H9 (cell line): ENCODE results near the gene ZNF503. TPM values are rescaled to one million over a fixed set of nuclear protein-coding genes. Genes with fewer than 3 reads are reported as not detected.

Experiments
- DNase-seq: peaks from one replicate; pipeline ENCODE4 v3.0.0-alpha.2; 2017
- H2AFZ ChIP-seq: one replicate; pipeline ENCODE4 v1.6.1; 2013; ENCODE audit warnings: mild to moderate bottlenecking, low read length, control low read depth, moderate library complexity
- H2AK5ac ChIP-seq: 2 replicates; pipeline ENCODE4 v1.6.1; 2013; ENCODE audit warnings: low read length, control low read depth, mixed read lengths; ENCODE audit not compliant: insufficient read length
- H2BK120ac ChIP-seq: one replicate; pipeline ENCODE4 v1.6.1; 2013; ENCODE audit warnings: low read depth, mild to moderate bottlenecking, low read length, control low read depth, inconsistent platforms; ENCODE audit not compliant: poor library complexity, severe bottlenecking
- H2BK12ac ChIP-seq: 2 replicates; pipeline ENCODE4 v1.6.1; 2013; ENCODE audit warnings: low read length, control low read depth, mixed read lengths, low read depth; ENCODE audit not compliant: insufficient read length
- H2BK15ac ChIP-seq: 2 replicates; pipeline ENCODE4 v1.6.1; 2013; ENCODE audit warnings: low read depth, low read length, control low read depth
- H2BK20ac ChIP-seq: one replicate; pipeline ENCODE4 v1.6.1; 2013; ENCODE audit warnings: low read depth, mild to moderate bottlenecking, low read length, control low read depth, inconsistent platforms; ENCODE audit not compliant: poor library complexity, severe bottlenecking
- H2BK5ac ChIP-seq: 2 replicates; pipeline ENCODE4 v1.6.1; 2013; ENCODE audit warnings: low read length, control low read depth, mixed read lengths; ENCODE audit not compliant: insufficient read length
- H3K14ac ChIP-seq: 2 replicates; pipeline ENCODE4 v1.6.1; 2013; ENCODE audit warnings: low read length, control low read depth; ENCODE audit not compliant: insufficient read depth
- H3K18ac ChIP-seq: 2 replicates; pipeline ENCODE4 v1.6.1; 2013; ENCODE audit warnings: low read depth, mild to moderate bottlenecking, mixed read lengths, low read length, control low read depth; ENCODE audit not compliant: insufficient read length
- H3K23ac ChIP-seq: 2 replicates; pipeline ENCODE4 v1.6.1; 2013; ENCODE audit warnings: low read length, control low read depth, mixed read lengths, low read depth; ENCODE audit not compliant: insufficient read length
- H3K23me2 ChIP-seq: 2 replicates; pipeline ENCODE4 v1.6.1; 2013; ENCODE audit warnings: low read depth, mild to moderate bottlenecking, mixed read lengths, low read length, control low read depth; ENCODE audit not compliant: insufficient read length, poor library complexity, severe bottlenecking
- H3K27ac ChIP-seq: 2 replicates; pipeline ENCODE4 v1.5.1; 2013; ENCODE audit warnings: low read length, control low read depth, mixed read lengths, low read depth; ENCODE audit not compliant: insufficient read length
- H3K27me3 ChIP-seq: 2 replicates; pipeline ENCODE4 v1.6.1; 2013; ENCODE audit warnings: low read length, control low read depth, inconsistent platforms; ENCODE audit not compliant: insufficient read depth
- H3K4ac ChIP-seq: 2 replicates; pipeline ENCODE4 v1.6.1; 2013; ENCODE audit warnings: low read depth, mild to moderate bottlenecking, control low read depth, inconsistent platforms, low read length, moderate library complexity
- H3K4me1 ChIP-seq: 2 replicates; pipeline ENCODE4 v1.6.1; 2013; ENCODE audit warnings: low read length, control low read depth, inconsistent platforms; ENCODE audit not compliant: insufficient read depth
- H3K4me2 ChIP-seq: 2 replicates; pipeline ENCODE4 v1.6.1; 2013; ENCODE audit warnings: low read length, control low read depth, mixed read lengths; ENCODE audit not compliant: insufficient read length, insufficient read depth
- H3K56ac ChIP-seq: 2 replicates; pipeline ENCODE4 v1.6.1; 2013; ENCODE audit warnings: low read depth, mild to moderate bottlenecking, mixed read lengths, low read length, control low read depth; ENCODE audit not compliant: insufficient read length
- H3K79me1 ChIP-seq: 2 replicates; pipeline ENCODE4 v1.6.1; 2013; ENCODE audit warnings: low read depth, mild to moderate bottlenecking, moderate library complexity, low read length, control low read depth, inconsistent platforms; ENCODE audit not compliant: insufficient read depth, poor library complexity, severe bottlenecking
- H3K79me2 ChIP-seq: 2 replicates; pipeline ENCODE4 v1.6.1; 2013; ENCODE audit warnings: low read length, control low read depth, inconsistent platforms; ENCODE audit not compliant: insufficient read depth
- H3K9ac ChIP-seq: 2 replicates; pipeline ENCODE4 v1.6.1; 2013; ENCODE audit warnings: low read length, control low read depth, mixed read lengths; ENCODE audit not compliant: insufficient read length; ENCODE audit errors: extremely low read depth
- H3K9me3 ChIP-seq: one replicate; pipeline ENCODE4 v1.6.1; 2013; ENCODE audit warnings: low read depth, low read length, inconsistent platforms; ENCODE audit not compliant: control insufficient read depth
- H3T11ph ChIP-seq: one replicate; pipeline ENCODE4 v1.6.1; 2013; ENCODE audit warnings: mild to moderate bottlenecking, low read length, control low read depth, inconsistent platforms
- H4K20me1 ChIP-seq: one replicate; pipeline ENCODE4 v1.6.1; 2013; ENCODE audit not compliant: control insufficient read depth, insufficient read length, insufficient read depth
- H4K5ac ChIP-seq: 2 replicates; pipeline ENCODE4 v1.6.1; 2013; ENCODE audit warnings: low read depth, mild to moderate bottlenecking, mixed read lengths, low read length, control low read depth; ENCODE audit not compliant: insufficient read length
- H4K8ac ChIP-seq: replicated peaks from 2 replicates; pipeline ENCODE4 v1.6.1; 2013; ENCODE audit warnings: low read length, control low read depth, mixed read lengths, low read depth; ENCODE audit not compliant: insufficient read length
- H4K91ac ChIP-seq: 2 replicates; pipeline ENCODE4 v1.6.1; 2013; ENCODE audit warnings: low read depth, mild to moderate bottlenecking, moderate library complexity, mixed read lengths, low read length, control low read depth; ENCODE audit not compliant: insufficient read length
- H3K27ac Mint-ChIP-seq, 3 experiments: 2 replicates in 2 of 3; 3 replicates in 1 of 3; pipeline ENCODE4 v1.8.0; 2020 to 2021; ENCODE audit warnings: mixed read lengths in 3 of 3, mild to moderate bottlenecking in 1 of 3, moderate library complexity in 1 of 3
- H3K27me3 Mint-ChIP-seq: 2 replicates; pipeline ENCODE4 v1.8.0; 2021; ENCODE audit warnings: low read depth, mild to moderate bottlenecking, moderate library complexity, mixed read lengths
- H3K36me3 Mint-ChIP-seq, 3 experiments: 2 replicates in 2 of 3; 3 replicates in 1 of 3; pipeline ENCODE4 v1.8.0; 2020 to 2021; ENCODE audit warnings: low read depth in 3 of 3, mixed read lengths in 3 of 3; ENCODE audit not compliant: insufficient read depth in 1 of 3
- H3K4me1 Mint-ChIP-seq, 2 experiments: 2 replicates each; pipeline ENCODE4 v1.8.0; 2020; ENCODE audit warnings: mixed read lengths in 2 of 2
- H3K4me3 Mint-ChIP-seq, 2 experiments: 2 replicates in 1 of 2; 3 replicates in 1 of 2; pipeline ENCODE4 v1.8.0; 2020 to 2021; ENCODE audit warnings: mild to moderate bottlenecking in 2 of 2, mixed read lengths in 2 of 2, moderate library complexity in 1 of 2
- H3K9me3 Mint-ChIP-seq, 2 experiments: 2 replicates in 1 of 2; 3 replicates in 1 of 2; pipeline ENCODE4 v1.8.0; 2020; ENCODE audit warnings: mild to moderate bottlenecking in 2 of 2, mixed read lengths in 2 of 2, moderate library complexity in 1 of 2
- CTCF ChIP-seq: fragments of 200-600 bp; sonication (generic); conservative IDR thresholded peaks from 3 replicates; pipeline ENCODE4 v1.8.0; 2021; ENCODE audit warnings: antibody characterized with exemption, mild to moderate bottlenecking
- WGBS: extraction: QIAGEN DNeasy Blood & Tissue Kit; methylation state at CpG from one replicate; pipeline ENCODE4 v1.1.7; 2013; ENCODE audit warnings: missing lambda C conversion rate, low lambda C conversion rate, mixed read lengths; ENCODE audit not compliant: insufficient read length; ENCODE audit errors: extremely low coverage; 5-methylcytosine and 5-hydroxymethylcytosine counted together
- total RNA-seq: library from RNA; stranded (reverse); gene quantifications from 2 replicates; pipeline ENCODE4 v1.2.1, GENCODE V29; 2021

The ZNF503 gene
- total RNA-seq, 1 experiment from 2014 or later, result 0.09 TPM

- Histone ChIP-seq H2BK5ac (no peak overlapping the region), H3T11ph (no peak overlapping the region), H3K4me2 (no peak overlapping the region), H4K8ac (no peak overlapping the region), H3K79me1 (no peaks in the 10 kb centered on the region), H4K20me1 (no peaks in the 10 kb centered on the region), H3K79me2 (no peaks in the 10 kb centered on the region), H2AFZ (no peak overlapping the region), H2AK5ac (no peak overlapping the region), H2BK20ac (no peak overlapping the region), H2BK12ac (no peak overlapping the region), H3K9me3 (no peaks in the 10 kb centered on the region), H2BK120ac (no peak overlapping the region), H3K23me2 (no peaks in the 10 kb centered on the region), H4K5ac (no peak overlapping the region), H3K9ac (no peak overlapping the region), H3K56ac (no peak overlapping the region), H4K91ac (no peak overlapping the region), H3K14ac (no peak overlapping the region), H3K4ac (no peak overlapping the region), H3K4me1 (no peaks in the 10 kb centered on the region), H3K18ac (no peak overlapping the region), H3K27ac (no peak overlapping the region), H3K23ac (no peak overlapping the region), H2BK15ac (no peak overlapping the region), H3K27me3 (no peaks in the 10 kb centered on the region)
- Mint-ChIP-seq H3K4me1 (0 out of 4 replicates have a peak, but pooled peaks cover 0 to 2% of the 10 kb centered on the region in 2 experiments), H3K9me3 (no peaks in the 10 kb centered on the region; a peak in 1 of 5 replicates), H3K27me3 (peaks cover 7% of the 10 kb centered on the region), H3K27ac (no peak overlapping the region), H3K4me3 (no peak overlapping the region), H3K36me3 (no peaks in the 10 kb centered on the region)
- TF ChIP-seq CTCF, result no peak
- no CpG with 5 or more reads among the region's 3 CpGs for WGBS
- no peak for DNase-seq
These were observed 49.9 kb downstream of the ZNF503 start for GRCh38 chr10:75351637-75352036.
